Stimulated activated CD4-positive, alpha-beta T cell treated with anti-CD3 and anti-CD28 coated beads, TNF-alpha, amount 100 ng/mL, for 24 hours (primary cell): ENCODE data around the gene TK2.

ENCODE experiments used
- DNase-seq, 3 experiments: peaks; one replicate each; pipeline ENCODE4 v3.0.0-alpha.2; 2020; ENCODE audit warnings: low read depth in 3 of 3

TK2 gene

DNA sequence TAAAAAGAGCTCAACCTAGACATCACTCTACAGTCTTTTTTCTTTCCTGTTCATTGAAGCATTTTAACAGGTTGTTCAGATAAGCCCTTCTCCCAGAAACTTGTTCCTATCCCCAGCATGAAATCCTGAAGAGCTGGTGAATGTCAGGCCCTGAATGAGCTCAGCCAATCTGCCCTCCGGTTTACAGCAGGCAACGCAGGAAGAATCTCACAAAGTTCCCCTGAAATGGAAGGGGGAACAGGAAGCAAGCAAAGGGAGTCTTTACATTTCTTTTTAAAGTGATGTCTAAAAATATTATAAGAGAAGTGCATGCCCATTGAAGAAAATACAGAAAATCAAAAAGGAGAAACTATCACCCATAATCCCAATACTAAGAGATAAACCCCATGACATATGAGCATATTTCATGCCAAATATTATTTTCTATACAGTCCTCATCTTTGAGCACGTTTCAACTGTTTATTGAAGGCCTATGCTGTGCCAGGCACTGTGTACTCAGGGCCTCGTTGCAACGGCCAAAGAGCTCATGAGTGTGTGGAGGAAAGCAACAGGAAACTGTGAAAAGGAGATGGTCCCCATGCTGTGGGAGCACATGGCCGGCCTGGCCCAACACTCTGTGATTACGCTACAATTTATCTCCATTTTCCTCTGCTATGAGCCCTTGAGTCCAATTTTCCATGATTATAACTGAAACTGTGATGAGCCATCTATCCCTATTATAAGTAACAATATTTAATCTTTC, 5.7 kb downstream of the TK2 start:
- no peak for DNase-seq

DNA sequence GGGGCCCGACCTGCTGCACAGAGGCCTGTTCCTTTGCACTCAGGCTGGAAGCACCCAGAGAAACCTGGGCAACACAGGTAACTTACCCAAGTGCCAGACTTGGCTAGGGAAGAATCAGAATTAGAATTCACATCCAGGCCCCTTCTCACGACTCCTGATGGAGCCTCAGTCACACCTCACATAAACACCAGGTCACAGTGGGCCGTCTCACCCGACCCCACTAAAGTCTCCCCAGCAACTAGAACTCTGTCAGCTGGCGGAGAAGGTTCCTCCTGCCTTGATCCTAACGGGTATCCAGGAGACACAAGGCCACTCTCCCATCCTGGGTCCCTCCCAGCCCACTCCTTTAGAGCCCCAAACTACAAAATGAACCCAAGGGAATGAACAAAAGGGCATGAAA, 6.4 kb downstream of the TK2 start:
- DNase-seq: no peak

DNA sequence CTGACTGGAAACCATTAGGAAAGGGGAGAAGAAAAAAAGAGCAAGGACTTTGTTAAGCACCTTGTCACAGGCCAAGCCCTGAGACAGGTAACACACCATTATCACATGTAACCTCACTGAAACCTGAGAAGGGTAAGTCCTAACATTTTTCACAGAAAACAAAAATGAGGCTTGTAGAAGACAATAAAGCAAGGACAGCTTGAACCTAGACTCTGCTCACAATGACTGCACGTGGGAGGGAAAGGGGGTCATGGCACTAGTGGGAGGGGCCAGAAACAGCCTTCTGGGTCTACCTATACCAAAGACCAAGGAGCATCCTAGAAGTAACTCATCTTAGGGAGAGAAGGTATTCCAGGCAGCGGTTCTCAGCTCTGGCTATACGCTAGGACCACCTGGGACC, 7.5 kb downstream of the TK2 start:
- DNase-seq: no peak

DNA sequence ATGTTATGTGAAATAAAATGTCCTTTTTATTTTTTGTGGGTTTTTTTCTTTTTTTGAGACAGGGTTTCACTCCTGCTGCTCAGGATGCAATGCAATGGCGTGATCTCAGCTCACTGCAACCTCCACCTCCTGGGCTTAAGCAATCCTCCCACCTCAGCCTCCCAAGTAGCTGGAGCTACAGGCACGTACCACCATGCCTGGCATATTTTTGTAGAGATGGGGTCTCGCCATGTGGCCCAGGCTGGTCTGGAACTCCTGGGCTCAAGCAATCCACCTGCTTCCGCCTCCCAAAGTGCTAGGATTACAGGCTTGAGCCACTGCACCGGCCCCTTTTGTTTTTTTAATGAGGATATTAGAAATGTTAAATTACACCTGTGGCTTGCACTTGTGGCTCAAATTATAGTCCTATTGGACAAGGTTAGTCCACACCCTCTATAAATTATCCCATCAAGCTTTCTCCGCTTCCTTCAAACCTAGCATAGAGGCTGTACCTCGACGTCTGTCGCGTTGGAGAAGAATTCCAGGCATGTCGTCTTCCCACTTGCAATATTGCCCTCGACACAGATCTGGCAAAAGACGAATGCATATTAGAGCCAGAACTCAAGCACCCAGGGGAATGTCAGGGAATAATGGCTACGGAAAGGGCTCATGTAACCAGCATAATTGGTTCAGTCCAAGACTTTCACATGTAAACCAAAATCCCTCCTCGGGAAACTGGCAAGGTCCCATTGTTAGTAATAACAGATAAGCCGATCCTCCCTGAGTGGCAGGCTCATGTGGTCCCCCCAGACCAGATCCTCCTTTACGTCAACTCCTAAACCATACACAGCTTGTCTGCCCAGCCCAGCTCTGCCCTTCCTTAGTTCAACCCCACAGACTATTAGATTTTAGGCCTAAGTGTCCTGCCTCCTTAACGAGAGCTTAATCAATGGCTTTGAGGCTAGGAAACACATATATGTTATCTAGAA, 8.2 kb downstream of the TK2 start:
- no peak for DNase-seq

DNA sequence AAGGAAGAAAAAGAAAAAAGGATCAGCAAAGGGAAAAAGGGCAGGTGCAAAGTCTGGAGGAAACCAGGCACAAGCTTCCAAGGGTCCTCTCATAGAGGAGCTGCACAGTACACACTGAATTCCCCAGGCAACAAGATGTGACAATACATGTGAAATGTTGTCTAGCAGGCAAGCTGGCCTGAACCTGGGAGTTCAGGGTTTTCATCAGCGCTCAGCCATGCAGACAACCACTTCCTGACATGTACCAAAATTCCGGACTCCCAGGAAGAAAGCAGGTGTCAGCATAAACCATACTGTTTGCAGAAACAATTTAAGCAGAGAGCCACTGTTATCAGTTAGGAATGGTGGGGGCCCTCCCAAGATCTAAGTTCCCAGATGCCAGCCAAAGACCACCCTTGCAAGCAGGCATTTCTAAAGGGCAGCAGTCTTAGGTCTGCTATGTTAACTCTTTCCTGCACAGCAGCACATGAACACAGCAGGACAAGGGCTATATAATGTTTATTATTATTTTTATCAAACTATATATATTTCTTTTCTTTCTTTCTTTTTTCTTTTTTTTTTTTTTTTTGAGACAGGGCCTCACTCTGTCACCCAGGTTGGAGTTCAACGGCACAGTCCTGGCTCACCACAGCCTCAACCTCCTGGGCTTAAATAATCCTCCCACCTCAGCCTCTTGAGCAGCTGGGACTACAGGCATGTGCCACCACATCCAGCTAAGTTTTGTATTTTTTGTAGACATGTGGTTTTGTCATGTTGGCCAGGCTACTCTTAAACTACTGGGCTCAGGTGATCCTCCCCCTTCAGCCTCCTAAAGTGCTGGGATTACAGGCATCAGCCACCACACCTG, 10.1 kb downstream of the TK2 start:
- DNase-seq: no peak

DNA sequence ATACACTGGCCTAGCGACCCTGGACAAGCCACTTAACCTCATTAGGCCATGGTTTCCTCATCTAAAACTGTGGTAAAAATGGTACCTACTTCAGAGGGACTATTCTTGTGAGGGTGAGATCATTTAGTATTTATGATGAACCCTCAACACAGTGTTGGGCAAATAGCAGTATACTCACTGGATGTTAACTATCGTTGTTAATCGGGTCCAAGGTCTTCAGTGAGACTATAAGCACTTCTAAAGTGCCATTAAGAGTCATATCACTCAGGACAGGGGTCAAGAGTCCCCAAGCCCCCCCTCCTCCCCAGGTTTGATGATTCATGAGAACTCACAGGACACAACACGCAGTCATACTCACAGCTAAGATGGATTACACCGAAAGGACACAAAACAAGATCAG, 11.0 kb downstream of the TK2 start:
- no peak for DNase-seq

DNA sequence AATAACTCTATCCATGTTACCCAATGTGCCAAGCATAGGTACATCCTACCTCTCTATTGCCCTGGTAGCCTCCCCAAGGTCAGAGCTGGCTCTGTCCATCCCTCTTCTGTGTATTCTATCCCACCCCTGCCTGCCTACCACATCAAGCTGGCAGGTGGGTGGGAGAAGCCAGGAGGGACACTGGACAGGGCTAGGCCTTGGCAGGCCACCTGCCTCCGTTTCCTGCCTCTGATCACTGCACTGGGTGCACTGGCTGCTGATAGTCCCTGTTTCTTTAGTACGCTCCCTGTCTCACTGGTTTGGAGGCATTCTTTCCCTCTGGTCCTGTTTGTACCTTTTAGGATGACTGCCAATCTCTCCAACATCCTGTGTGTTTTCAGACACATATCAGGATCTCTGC, 12.7 kb downstream of the TK2 start:
- no peak for DNase-seq

DNA sequence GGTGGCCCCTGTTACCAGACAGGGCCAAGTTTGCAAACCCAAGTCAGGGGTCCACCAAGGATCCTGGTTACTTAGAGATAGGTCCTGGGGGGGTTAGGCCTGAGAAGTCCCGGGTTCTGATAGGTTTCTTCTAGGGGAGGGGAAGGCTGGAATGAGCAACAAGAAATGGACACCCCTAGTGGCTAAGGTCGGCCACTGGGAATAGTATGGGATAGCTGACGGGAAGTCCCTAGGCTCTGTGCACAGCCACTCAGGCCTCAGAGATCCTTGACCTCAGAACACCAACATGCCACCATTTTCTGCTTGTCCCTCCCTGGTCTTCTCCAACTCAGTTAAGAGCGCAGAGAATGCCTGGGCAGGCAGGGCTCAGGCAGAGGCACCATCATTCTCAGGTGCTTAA, 13.4 kb downstream of the TK2 start:
- DNase-seq: no peak

DNA sequence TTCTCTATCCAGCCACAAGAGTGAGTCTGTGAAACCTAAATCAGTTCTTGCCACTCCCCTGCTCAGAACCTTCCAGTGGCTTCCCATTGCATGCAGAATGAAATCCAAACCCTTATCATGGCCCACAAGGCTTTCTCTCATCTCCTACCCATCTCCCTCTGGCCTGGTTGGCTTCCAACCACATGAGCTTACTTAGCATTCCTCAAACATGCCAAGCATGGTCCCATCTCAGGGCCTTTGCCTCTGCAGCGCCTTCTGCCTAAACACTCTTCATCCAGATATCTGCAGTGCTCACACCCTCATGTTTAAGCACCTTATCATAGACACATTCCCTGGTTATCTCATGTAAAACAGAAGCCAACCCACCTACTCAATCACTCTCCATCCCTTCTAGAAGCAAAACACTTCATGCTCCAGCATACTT, 15.5 kb downstream of the TK2 start:
- DNase-seq: no peak

DNA sequence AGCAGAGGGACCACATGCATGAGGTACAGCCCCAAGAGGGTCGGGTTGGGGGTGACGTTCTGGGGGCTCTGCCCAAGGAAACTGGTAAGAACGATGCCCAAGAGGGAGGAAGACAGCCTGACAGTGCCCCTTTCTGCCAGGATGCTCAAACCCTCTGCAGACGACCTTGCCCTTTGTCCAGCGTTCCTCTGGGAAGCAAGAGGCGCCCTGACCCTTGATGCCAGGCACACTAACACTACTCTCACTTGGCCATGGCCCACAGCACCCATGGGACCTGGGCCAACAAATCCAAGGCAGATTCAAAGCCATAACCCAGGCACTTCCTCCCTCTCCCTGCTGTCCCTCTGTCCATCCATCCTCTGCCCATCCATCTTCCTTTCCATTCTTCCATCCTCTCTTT, 20.4 kb downstream of the TK2 start:
- no peak for DNase-seq

DNA sequence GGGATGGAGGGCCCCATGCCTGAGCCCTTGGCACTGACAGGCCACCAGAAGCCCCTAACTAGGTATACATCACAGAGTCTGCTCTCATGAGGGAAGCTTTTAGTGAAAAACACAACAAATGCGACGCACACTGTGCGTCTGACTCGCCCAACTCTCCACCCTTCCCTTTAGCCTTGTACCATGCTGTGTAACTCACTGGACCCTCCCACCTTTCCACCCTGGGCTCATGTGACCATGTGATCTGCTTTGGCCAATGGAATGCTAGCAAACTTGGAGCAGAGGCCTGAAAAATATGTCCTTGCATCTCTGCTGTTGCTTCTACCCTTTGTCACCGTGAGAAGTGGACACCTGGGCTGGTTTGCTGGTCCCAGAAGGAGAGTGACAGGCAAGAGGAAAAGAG, 21.6 kb downstream of the TK2 start:
- DNase-seq: no peak

DNA sequence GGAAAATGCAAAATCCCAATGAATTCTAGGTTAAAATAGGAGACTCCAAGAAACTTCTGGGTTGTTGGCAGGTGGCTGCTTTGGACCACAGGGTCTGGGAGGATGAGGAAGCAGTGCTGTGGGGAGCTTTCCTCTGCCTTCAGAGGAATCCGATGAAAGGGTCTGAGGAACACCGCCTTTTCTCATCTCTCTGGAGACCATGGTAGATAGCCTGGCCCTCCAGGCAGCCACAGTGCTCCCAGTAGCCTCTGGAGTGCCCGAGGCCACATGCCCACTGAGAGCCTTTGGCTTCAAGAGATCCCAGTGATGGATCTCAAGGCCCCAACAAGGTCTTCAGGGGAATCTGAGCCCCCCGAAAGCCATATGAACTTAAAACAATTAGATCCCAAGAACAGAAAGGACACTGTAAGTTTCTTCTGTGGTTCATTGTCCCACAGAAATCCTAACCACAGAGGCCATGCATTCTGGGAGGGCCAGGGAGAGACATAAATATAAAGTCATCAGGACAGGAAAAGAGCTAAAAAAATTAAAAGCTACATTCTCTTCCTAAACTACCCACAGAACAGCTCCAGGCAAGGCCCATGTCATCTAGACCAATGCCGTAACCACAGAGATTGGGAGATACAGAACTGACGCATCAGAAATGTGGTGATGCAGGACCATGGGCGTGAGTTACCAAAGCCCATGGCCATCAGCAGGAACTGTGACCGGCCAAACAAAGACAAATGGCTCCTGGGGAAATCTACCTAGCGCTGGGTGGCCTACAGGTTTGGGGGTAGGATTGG, 24.3 kb downstream of the TK2 start:
- DNase-seq: no peak

DNA sequence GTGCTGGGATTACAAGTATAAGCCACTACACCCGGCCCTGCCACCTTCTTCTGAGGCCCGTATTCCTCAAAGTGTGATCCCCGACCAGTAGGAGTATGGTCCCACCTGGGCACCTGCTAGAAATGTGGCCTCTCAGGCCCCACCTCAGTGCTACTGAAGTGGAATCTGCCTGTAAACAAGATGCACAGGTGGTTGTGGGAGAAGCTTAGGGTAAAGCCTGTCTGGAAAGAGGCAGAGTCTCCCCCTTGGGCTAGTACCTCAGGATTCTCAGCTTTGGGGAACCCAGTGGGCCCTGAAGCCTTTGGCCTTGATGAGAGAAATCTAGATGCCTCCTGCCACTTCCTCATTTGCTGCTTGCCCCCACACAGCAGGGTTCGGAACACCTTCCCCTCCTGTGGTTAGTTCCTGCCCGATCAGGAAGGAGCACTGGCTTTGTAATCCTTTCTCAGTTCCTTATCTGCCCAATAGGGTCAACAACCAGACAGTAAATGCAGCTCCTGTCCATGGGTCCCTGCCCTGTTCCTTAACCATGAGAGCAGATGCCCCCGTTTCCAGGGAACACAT, 25.2 kb downstream of the TK2 start:
- no peak for DNase-seq

DNA sequence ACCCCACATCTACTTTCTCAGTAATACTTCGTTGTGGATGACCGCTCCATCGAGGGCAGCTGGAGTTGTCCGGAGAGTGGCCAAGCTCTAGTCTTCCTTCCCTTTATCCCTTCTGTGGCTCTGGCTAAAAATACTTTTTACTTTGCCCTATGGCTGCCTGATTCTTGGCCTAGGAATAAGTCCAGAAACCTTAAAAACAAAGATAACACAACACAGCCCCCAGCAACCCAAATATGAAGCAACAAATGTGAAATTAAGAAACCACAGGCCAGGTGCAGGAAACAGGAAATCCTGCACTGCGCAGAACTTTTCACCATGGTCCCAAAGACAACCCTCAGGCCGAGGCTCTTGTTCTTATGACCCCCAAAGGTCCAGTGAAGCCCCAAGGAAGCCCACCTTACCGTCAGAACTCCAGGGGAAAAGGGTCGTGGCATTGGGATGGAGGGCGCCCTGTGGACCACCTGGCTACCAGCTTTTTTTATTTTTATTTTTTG, 26.0 kb downstream of the TK2 start:
- DNase-seq: no peak

DNA sequence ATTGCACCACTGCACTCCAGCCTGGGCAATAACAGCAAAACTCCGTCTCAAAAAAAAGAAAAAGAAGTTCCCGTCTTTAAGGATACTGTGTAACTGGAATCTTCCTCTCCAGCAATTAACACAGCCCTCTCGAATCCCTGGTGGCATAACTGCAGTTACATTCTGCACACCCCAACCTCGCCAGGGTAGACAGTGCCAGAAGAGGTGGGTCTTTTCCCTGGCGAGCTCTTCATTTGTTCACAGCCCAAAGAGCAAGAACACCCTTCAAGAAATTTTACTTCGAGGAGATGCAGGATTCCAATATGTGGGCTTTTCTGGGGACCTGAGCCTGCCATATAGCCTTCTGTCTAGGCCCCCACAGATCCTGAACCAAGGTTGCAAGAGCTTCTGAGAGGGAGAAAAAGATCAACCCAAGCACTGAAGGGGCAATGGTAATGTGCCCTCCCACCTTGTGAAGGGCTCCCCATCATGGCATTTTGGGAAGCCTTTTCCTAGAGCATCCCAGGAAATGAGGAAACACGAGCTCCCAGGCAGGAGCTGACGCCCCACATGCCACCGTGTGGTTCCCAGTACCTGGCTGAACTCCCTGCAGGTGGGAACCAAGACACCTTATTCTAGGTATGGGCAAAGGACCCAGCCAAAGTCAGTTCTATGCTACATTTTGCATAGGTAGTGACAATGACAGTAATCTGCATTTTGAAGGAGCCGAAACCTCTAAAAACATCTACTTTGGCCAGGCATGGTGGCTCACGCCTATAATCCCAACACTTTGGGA, 26.9 kb downstream of the TK2 start:
- no peak for DNase-seq

DNA sequence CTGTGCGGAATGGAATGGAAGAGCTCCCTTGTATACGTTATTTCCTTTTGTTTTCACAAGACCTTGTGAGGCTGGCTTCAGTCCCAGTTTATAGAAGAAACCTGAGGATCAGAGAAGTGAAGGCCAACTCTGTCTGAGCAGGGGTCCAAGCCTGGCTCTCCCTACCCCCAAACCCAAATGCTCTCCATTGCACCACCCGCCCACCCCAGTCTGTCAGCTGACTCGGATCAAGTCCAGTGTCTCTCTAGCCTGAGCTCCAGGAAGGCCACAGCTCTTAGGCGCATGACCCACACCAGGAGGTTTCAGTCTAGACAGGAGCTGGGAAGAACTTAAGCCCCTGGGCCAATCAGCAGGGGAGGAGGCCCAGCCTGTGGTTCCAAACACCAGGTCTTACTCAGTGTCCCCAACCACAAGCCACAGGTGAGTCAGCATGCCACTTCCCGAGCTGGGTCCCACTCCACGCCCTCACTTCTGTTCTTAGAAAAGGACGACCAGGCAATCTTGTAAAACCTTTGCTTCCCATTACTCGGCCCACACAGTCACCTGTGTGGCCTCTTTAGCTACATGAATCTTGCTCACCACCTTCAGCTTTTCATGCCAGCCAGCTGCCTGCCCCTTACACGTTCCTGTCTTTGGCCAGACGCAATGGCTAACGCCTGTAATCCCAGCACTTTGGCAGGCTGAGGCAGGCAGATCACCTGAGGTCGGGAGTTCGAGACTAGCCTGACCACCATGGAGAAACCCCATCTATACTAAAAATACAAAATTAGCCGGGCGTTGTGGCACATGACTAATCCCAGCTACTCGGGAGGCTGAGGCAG, 27.8 kb downstream of the TK2 start:
- DNase-seq: peak; percentile 83 to 95 (median 93)

DNA sequence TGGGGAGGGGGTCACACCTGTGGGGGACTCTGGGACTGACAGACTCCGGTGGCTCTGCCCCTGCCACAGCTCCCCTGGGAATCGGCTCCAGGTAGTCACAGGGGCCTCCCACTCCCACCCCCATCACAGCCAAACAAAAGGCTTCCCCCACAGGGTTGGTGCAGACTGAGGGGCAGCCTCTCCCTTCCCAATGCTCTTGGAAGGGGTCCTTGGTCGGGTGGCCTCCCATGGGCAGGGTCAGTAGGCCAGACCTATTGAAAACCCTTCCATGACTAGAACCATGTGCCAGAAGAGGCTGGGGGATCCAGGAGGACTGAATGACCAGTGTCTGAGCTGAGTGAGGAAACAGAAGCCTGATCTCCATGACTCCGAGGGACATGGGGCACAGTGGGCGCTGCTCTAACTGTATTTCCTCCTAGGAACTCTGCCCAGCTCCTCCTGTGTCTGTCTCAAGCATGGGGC, 28.6 kb downstream of the TK2 start:
- no peak for DNase-seq

DNA sequence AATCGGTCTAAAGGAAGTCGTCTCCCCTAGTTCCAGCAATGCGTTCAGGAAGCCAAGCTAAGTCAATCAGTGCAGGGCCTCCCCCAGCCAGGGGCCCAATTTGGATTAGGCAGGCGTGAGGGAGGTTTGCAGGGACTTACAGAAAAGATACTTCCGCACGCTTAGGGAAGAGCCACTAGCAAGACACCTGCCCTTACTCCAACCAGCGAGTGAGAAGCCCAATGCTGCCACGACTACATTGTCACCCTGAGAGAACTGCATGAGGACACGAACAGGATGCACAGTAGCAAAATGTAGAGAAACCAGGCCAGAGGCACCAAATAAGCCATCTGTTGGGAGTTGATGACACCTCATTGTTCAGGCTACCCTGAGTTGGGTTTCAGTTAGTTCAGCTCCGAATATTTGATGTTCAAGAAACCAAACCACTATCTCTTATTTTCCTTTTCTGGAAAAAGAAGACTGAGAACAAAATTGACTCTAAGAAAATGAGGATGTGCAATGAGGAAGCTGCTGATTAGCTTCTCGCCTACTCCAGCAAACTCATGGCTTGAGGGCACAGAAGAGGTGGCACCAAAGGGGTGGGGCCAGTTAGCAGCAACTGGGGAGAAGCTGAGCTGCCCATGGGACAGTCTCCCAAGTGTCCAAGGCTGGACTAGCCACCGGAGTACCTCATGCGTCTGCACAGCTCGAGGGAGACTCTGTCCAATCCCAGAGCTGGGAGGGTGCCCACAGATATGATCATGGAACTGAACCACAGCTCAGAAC, 29.3 kb downstream of the TK2 start:
- DNase-seq: no peak
